Common myeloid progenitor, CD34-positive (primary cell): ENCODE measurements around the gene GTPBP10.
"Not testable (repeated sequence)": the region's sequence is repeated elsewhere in the genome, so short reads cannot be mapped to it uniquely, and the experiment has no call there.

Experiments used
- CTCF ChIA-PET: fragments of 350-600 bp; sonication (Branson Sonifier 250); formaldehyde crosslinking; loops from one replicate; lab custom pipeline; 2021; ENCODE audit warnings: antibody characterized with exemption; lab: Charles Lee
- POLR2A ChIA-PET: fragments of 350-600 bp; sonication (Branson Sonifier 250); formaldehyde crosslinking; loops from one replicate; lab custom pipeline; 2021; ENCODE audit warnings: antibody characterized with exemption; lab: Charles Lee
- DNase-seq, 3 donors: peaks; one replicate each; pipeline versions ENCODE4 v3.0.0 to v3.0.0-alpha.2; 2013
- H3K27ac ChIP-seq, 2 experiments: 1 replicate in 1 of 2; 2 replicates in 1 of 2; pipeline ENCODE4 v1.7.0; 2013; ENCODE audit warnings: inconsistent platforms in 2 of 2, low read length in 2 of 2, mild to moderate bottlenecking in 2 of 2, low read depth in 1 of 2, moderate library complexity in 1 of 2; ENCODE audit not compliant: severe bottlenecking in 2 of 2, insufficient read depth in 1 of 2, poor library complexity in 1 of 2
- H3K27me3 ChIP-seq, 5 experiments: replicated peaks in 2 of 5; 1 replicate in 3 of 5; 2 replicates in 2 of 5; pipeline versions ENCODE4 v1.6.1 to v1.7.0; 2013; ENCODE audit warnings: low read length in 4 of 5, mild to moderate bottlenecking in 2 of 5, moderate library complexity in 2 of 5, inconsistent platforms in 1 of 5; ENCODE audit not compliant: insufficient read depth in 5 of 5, control insufficient read depth in 4 of 5
- H3K36me3 ChIP-seq, 4 experiments: 1 replicate in 2 of 4; 2 replicates in 2 of 4; pipeline versions ENCODE4 v1.6.1 to v1.7.0; 2013; ENCODE audit warnings: low read length in 3 of 4, control low read depth in 1 of 4, mild to moderate bottlenecking in 1 of 4; ENCODE audit not compliant: control insufficient read depth in 4 of 4, insufficient read depth in 4 of 4
- H3K4me1 ChIP-seq, 4 experiments: 1 replicate in 3 of 4; 2 replicates in 1 of 4; pipeline versions ENCODE4 v1.6.1 to v1.7.1; 2013; ENCODE audit warnings: low read length in 3 of 4, mild to moderate bottlenecking in 3 of 4, control low read depth in 1 of 4, inconsistent platforms in 1 of 4, moderate library complexity in 1 of 4; ENCODE audit not compliant: control insufficient read depth in 4 of 4, insufficient read depth in 4 of 4; ENCODE audit errors: control extremely low read depth in 1 of 4
- H3K4me3 ChIP-seq, 7 experiments: 1 replicate in 4 of 7; 2 replicates in 3 of 7; pipeline versions ENCODE4 v1.5.1 to v1.7.0; 2013; ENCODE audit warnings: mild to moderate bottlenecking in 7 of 7, low read length in 6 of 7, moderate library complexity in 6 of 7, inconsistent platforms in 2 of 7, low read depth in 2 of 7, control low read depth in 1 of 7; ENCODE audit not compliant: insufficient read depth in 4 of 7, control insufficient read depth in 1 of 7; ENCODE audit errors: extremely low read depth in 1 of 7
- H3K9me3 ChIP-seq, 5 experiments: 1 replicate in 4 of 5; 2 replicates in 1 of 5; pipeline versions ENCODE4 v1.6.1 to v1.7.1; 2013; ENCODE audit warnings: low read length in 4 of 5, mild to moderate bottlenecking in 2 of 5, inconsistent platforms in 1 of 5, low read depth in 1 of 5, moderate library complexity in 1 of 5; ENCODE audit not compliant: control insufficient read depth in 4 of 5, insufficient read depth in 2 of 5; ENCODE audit errors: control extremely low read depth in 1 of 5
- WGBS: methylation state at CpG from one replicate; pipeline ENCODE4 v1.1.5; 2013; ENCODE audit not compliant: insufficient coverage; 5-methylcytosine and 5-hydroxymethylcytosine counted together

The GTPBP10 gene

DNA sequence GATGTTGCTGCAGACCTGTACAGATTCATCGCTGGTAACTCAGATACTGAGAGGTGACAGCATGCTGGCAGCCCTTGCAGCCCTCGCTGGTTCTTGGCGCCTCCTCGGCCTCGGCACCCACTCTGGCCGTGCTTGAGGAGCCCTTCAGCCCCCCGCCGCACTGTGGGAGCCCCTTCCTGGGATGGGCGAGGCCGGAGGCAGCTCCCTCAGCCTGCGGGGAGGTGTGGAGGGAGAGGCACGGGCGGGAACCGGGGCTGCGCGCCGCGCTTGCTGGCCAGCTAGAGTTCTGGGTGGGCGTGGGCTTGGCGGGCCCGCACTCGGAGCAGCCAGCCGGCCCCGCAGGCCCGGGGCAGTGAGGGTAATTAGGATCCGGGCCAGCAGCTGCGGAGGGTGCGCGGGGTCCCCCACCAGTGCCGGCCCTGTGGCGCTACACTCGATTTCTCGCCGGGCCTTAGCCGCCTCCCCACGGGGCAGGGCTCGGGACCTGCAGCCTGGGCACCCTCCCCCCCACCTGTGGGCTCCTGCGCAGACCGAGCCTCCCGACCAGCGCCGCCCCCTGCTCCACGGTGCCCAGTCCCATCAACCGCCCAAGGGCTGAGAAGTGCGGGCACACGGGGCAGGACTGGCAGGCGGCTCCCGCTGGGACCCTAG lies 12.2 kb upstream of the GTPBP10 start:
- Histone ChIP-seq H3K27me3 (peaks cover 0 to 2% (median 0%) of the 10 kb centered on the region in 5 experiments), H3K9me3 (no peaks in the 10 kb centered on the region), H3K27ac (no peak overlapping the region), H3K36me3 (no peaks in the 10 kb centered on the region), H3K4me3 (no peak overlapping the region), H3K4me1 (no peaks in the 10 kb centered on the region)
- no peak for DNase-seq
- 95% methylated on average over 41 of the region's 48 CpGs for WGBS
- ChIA-PET CTCF (no interaction called here), POLR2A (no interaction called here)

GRCh38 chr7:90334926-90335325 lies 11.6 kb upstream of the GTPBP10 start:
- H3K27ac ChIP-seq, POLR2A ChIA-PET, H3K9me3 ChIP-seq, CTCF ChIA-PET, H3K4me3 ChIP-seq, H3K36me3 ChIP-seq, H3K27me3 ChIP-seq, H3K4me1 ChIP-seq, DNase-seq: not testable (repeated sequence)
- WGBS, result 100% methylated on average over 1 of the region's 2 CpGs

GRCh38 chr7:90337106-90337505 lies 9.4 kb upstream of the GTPBP10 start:
- POLR2A ChIA-PET, result no interaction called here
- CTCF ChIA-PET, result no interaction called here
- Histone ChIP-seq H3K9me3 (no peaks in the 10 kb centered on the region), H3K27ac (no peak overlapping the region), H3K4me3 (no peak overlapping the region), H3K27me3 (peaks cover 0 to 2% (median 0%) of the 10 kb centered on the region in 5 experiments), H3K4me1 (no peaks in the 10 kb centered on the region), H3K36me3 (no peaks in the 10 kb centered on the region)
- DNase-seq, result no peak

GRCh38 chr7:90345016-90345415 lies 1.5 kb upstream of the GTPBP10 start:
- no peak overlapping the region for H3K27ac ChIP-seq
- CTCF ChIA-PET, result interaction anchor here (0.6 to 1.8 kb wide), 3 partner anchors 11 to 191 kb away, joined by 4 to 5 read pairs (median 5); partner anchors contain the start of gene STEAP1

GRCh38 chr7:90345595-90346335 lies 751 bp upstream of the GTPBP10 start:
- Histone ChIP-seq H3K9me3 (peaks cover 0 to 4% (median 0%) of the 10 kb centered on the region in 5 experiments), H3K27ac (peak overlapping the region; percentile 83 to 97), H3K4me1 (peaks cover 0 to 14% (median 10%) of the 10 kb centered on the region in 4 experiments), H3K27me3 (no peaks in the 10 kb centered on the region), H3K4me3 (peak overlapping the region in 6 of 7 experiments; percentile 85 to 99 (median 96)), H3K36me3 (peaks cover 0 to 5% (median 0%) of the 10 kb centered on the region in 4 experiments)
- POLR2A ChIA-PET, result interaction anchor here (0.9 kb wide), 1 partner anchor 58 kb away, joined by 4 read pairs; the partner anchor contains the start of gene CLDN12
- WGBS, result 18% methylated on average over 15 of the region's 18 CpGs
- CTCF ChIA-PET, result interaction anchor here (0.8 to 1.8 kb wide), 7 partner anchors 10 to 191 kb away, joined by 3 to 5 read pairs (median 3); partner anchors contain the start of genes CLDN12 and STEAP1
- peak; percentile 12 to 55 (median 44) for DNase-seq

More at GRCh38 chr7:90345016-90345415, 1.5 kb upstream of the GTPBP10 start:
- no peak for DNase-seq
- Histone ChIP-seq H3K9me3 (peaks cover 0 to 4% (median 0%) of the 10 kb centered on the region in 5 experiments), H3K36me3 (peaks cover 0 to 5% (median 0%) of the 10 kb centered on the region in 4 experiments), H3K4me1 (peaks cover 0 to 14% (median 10%) of the 10 kb centered on the region in 4 experiments), H3K27me3 (no peaks in the 10 kb centered on the region), H3K4me3 (peak overlapping the region in 1 of 7 experiments; percentile 85)
- POLR2A ChIA-PET, result no interaction called here

GRCh38 chr7:90347759-90348158 lies 1.2 kb downstream of the GTPBP10 start:
- 50% methylated on average over 4 of the region's 4 CpGs for WGBS
- ChIA-PET CTCF (interaction anchor here (0.6 kb wide), 1 partner anchor 87 kb away, joined by 4 read pairs; no protein-coding TSS in a partner anchor), POLR2A (interaction anchor here (0.6 kb wide), 1 partner anchor 581 kb away, joined by 3 read pairs; no protein-coding TSS in a partner anchor)
- H3K27me3 ChIP-seq, result no peaks in the 10 kb centered on the region
- peaks cover 0 to 14% (median 10%) of the 10 kb centered on the region in 4 experiments for H3K4me1 ChIP-seq
- H3K4me3 ChIP-seq, result peak overlapping the region in 5 of 7 experiments; percentile 4 to 99 (median 93)
- peaks cover 0 to 4% (median 0%) of the 10 kb centered on the region in 5 experiments for H3K9me3 ChIP-seq
- H3K27ac ChIP-seq, result peak overlapping the region in 1 of 2 experiments; percentile 97
- peaks cover 0 to 5% (median 2%) of the 10 kb centered on the region in 4 experiments for H3K36me3 ChIP-seq
- peak in 1 of 3 donors; percentile 5 for DNase-seq
